HG03025 (cell line): ENCODE measurements around the gene ORMDL1.
"Not testable (repeated sequence)": the region's sequence is repeated elsewhere in the genome, so short reads cannot be mapped to it uniquely, and the experiment has no call there.

Experiments used
- ATAC-seq: cut with Tn5 transposase; IDR thresholded peaks from one replicate; pipeline ENCODE4 v1.9.1; 2021; ENCODE audit warnings: mild to moderate bottlenecking, moderate library complexity; ENCODE audit not compliant: unreplicated experiment, low FRiP score

ORMDL1 gene

DNA sequence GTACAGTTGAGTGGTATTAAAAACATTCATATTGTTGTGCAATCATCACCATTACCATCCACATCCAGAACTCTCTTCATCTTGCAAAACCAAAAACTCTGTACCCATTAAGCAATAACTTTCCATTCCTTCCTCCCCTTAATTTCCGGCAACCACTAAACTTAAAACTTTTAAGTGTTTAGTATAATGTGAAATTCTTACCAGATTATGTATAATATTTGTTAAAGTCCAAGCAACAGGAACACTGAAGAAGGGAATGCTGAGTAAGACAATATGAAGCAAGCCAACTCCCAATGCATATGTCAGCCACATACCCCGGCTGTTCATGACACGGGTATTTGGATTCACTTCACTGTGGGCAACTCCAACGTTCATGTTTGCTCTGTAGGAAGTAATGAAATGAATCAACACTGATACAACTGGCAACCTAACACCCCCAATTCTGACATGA lies 1.9 kb downstream of the ORMDL1 start:
- ATAC-seq: no peak

DNA sequence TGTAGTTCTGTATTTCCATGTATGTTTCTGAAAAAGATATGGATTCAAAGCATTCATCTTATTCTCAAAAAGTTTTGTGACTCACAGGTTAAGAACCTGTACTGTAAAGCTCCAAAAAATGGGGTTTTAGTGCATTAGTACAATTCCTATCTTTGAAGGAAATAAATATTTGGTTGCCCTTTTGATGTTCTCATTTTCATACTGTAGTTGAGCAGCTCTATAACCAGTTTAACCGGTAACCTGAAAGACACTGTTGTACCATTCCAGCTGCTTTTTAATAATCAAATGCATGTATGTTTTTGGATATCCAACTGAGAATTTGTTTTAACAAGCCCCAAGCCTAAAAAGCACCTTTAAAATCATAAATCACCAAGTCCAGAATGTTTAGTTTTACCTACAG lies 11.9 kb downstream of the ORMDL1 start:
- ATAC-seq: no peak

DNA sequence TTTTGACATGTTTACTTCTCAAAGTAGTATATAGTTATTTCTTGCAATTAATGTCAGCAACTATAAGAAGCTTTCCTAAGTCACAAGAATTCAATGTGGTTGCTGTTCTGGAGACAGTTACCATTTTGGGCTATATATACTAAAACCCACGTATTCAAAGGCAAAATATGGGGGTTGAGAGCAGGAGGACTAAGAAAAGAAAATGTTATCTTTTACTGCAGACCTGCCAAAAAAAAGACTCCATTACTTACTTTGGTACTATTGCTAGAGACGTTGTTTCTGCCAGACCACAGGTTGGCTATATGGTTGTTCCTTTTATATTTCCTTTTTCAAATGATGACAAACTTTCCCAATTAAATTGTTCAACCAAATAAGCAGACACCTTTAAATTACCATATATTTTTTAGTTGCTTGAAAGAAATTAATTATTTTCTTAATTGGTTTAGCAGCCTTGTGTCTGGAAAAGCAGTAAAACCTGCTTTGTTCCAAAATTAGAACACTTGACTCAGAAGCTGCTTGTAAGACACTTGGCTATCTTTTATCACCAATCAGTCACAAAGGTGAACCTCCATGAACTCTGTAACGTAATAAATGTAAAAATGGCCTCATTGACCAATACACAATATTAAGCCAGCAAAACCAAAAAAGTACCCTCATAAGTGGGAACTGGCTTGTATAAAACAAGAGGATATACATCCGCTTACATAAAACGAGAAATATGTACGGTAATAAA lies 13.4 kb downstream of the ORMDL1 start:
- no peak for ATAC-seq

DNA sequence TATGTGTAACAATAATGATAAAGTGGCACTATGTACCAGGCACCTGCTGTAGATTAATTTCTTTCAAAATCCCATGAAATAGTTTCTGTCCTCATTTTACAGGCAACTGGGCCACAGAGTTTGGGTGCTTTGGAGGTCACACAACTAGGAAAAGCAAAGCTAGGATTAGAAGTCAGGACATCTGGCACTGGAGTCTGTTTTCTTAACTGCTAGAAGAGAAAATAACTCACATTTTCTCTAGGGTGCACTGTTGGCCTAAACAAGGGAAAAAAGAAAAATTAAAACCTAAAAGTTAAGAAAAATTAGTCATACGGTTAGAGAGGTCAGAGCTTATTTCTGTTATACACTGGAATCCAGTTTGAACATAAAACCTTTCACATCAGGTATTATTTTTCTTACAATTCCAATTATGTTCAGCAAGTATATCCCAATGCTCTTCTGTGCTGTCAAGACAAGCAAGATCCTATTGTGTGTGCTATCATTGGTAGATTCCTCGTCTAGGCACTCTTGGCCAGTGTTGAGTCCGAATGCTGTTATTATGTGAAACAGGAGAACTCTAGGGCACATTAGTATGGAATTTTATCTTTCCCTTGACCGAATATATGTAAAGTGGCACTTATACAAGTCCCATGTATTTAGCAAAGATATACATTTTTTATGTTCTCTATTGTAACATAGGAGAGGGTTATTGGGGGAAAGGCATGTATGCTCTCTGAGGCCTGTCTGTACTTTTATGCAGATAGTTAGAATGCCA lies 20.1 kb downstream of the ORMDL1 start:
- ATAC-seq: no peak

DNA sequence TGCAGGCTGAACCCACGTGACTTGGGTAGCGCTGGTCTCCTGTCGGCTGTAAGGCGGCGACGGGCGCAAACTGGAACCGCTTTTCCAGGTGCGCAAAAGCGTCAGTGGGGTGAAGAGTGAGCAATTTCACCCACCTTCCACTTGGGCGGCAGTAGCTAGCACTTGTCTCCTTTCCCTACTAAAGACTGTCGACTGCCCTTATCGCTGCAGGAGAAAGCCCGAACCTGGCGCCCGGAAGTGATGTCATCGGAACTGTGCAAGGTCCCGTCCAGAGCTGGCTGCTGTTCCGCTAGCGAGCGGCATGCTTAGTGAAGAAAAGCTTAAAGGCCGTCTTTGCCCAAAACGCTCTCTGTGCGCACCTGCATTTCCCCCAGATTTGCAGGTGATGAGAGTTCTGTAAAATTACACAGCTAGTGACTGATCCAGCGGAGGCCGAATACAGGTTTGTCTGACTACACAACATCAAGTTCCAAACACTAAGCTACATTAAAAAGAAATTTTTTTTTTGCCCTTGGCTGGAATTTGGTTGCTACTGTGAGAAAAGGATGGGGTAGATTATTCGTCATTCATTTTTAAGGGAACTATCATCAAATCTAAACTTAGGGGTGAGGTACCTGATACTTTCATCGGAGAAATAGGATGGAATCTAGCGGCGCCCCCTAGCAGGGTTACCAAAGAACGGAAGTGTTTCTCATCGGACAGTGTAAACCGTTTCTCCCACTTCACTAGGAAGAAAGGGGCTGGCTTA lies 21.4 kb downstream of the ORMDL1 start, which contains the start of gene OSGEPL1:
OSGEPL1 (minus strand) TSS at position 242 of the 748 bp plus-strand sequence. CDS start 1,152 bp downstream, outside the sequence.
- peak; percentile 98 for ATAC-seq

DNA sequence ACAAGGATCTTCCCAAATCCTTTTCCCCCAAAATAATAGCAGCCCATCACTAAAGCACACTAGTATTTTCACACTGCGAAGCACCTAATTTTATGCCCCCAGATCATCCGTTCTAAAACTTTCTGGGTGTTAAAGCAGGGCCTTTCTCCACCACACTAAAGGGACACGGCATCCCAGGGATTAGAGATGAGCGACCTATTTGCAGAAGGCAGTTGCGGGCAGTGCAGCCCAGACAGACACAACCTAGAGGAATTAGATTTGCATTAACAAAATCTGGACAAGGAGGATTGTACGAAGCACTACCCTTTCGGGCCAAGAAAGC lies 21.9 kb downstream of the ORMDL1 start:
- ATAC-seq: no peak

DNA sequence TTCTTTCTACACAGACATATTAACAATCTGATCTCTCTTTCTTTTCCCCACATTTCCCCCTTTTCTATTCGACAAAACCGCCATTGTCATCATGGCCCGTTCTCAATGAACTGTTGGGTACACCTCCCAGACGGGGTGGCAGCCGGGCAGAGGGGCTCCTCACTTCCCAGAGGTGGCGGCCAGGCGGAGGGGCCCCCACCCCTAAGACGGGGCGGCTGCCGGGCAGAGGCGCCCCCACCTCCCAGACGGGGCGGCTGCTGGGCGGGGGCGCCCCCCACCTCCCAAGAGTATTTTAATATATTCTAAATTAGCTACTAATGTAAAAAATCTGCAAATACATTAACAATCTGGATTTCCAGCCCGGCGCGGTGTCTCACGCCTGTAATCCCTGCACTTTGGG lies 24.0 kb downstream of the ORMDL1 start:
- not testable (repeated sequence) for ATAC-seq

DNA sequence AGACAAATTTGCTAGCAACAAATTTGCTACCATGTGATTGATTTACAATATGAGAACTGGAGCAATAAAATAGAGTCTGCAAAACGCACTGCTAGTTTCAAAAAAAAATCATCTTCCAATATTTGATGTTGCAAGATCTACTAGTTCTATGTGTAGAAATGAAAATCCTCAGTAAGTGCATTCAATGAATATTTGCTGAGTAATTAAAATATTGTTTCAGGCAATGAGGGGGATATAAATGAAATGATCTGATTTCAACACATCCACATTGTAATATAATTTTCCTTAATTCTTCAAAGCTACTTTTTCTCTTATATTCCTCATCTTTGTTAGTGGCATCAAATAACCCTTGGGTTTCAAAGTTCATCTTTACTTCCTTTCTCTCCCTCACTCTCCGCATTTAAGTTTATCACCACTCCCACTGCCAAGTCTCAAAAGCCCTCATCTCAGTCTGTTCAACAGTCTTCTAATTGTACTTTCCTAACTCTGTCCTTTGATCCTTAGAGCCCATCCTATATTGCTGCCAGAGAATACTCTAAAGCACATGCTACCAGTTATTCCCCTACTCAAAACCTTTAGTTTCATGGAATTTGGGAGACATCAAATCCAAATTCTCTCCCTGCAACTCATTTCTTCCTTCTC lies 27.7 kb downstream of the ORMDL1 start:
- ATAC-seq: no peak

DNA sequence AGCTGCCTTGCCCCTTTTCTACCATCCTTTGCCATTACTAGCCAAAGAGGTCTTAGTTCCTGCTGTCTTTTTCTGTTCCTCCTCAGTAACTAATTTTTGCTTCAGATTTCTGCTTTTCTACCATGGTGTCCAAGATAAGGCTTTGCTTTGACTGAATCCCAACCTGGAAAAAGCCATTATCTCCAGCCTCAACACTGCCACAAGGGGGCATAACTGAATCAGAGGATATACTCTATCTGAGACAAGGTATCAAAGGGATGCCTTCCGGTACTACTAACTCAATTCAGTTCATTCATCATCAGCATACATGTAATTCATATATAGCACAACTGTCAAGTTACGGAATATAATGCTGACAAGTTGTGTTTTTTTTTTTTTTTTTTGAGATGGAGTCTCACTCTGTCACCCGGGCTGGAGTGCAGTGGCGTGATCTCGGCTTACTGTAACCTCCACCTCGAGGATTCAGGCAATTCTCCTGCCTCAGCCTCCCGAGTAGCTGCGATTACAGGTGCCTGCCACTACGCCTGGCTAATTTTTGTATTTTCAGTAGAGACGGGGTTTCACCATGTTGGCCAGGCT lies 33.0 kb downstream of the ORMDL1 start:
- ATAC-seq: no peak

DNA sequence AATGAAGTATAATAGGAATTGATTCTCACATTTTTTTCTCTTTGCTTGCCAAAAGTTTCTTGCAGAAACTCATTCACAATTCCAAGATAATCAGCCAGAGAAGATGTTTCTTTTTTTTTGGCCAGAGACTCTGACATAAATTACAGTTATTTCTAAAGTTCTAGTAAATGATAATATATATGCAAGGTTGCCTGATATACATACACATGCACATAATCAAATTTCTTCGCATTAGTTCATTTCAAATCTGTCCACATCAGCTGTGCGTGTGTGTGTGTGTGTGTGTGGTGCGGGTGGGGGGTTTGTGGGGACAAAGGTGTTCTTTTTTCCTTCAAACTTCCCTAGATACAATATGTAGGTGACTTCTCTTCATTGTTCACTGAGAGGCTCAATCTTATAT lies 54.7 kb downstream of the ORMDL1 start:
- no peak for ATAC-seq

DNA sequence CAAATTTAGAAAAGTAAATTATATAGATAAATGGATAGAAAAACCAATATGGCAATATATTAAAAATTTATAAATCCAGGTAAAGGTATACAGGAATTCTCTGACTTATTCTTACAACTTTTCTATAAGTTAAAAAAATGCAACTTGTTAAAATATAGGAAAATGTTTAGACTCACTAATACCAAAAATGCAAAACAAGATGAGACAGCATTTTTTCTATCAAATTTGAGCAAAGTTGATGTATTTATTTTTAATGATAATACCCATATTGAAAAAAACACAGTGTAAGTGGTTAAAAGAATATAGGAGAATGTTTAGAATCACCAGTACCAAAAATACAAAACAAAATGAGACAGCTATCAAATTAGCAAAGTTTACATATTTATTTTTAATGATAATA lies 57.3 kb downstream of the ORMDL1 start:
- ATAC-seq: no peak

DNA sequence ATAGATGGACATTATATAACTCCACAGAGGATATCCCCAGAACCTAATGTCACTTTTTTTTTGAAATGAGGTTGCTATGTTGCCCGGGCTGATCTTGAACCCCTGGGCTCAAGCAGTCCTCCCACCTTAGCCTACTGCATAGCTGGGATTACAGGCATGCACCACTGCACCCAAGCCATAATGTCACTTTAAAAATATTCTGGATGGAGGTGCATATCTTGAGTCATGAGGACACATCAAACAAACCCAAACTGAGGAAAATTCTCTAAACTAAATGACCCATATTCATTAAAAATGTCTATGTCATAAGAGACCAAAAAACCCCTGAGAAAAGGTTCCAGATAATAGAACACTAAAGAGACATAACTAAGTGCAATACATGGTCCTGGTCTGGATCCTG lies 57.9 kb downstream of the ORMDL1 start:
- no peak for ATAC-seq

DNA sequence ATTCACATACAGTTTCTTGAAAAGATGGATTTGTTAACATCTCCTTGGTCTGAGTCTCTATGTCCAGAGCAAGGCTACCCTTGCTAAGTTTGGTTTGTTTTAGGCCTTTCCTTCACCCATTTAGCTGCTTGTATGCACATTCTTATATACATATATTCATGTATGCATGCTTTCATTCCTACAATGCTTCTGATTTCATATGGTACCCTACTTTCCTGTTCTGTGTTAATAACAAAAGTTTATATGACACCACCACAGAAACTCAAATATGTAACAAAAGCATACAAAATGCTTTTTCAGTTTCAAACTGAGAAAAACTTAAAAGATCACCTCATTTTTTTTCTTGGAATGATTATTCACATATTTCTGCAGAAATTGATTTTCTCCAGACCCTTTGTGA lies 60.9 kb downstream of the ORMDL1 start:
- no peak for ATAC-seq
